Measurements from ENCODE around the gene PKNOX2. TPM values are rescaled to one million over a fixed set of nuclear protein-coding genes. Genes with fewer than 3 reads are reported as not detected.

Gene PKNOX2
- total and polyA plus RNA-seq, 9 of the 15 experiments (the other 6 are each of a cell fraction or from before 2014, with no cell fraction given) = not detected

DNA sequence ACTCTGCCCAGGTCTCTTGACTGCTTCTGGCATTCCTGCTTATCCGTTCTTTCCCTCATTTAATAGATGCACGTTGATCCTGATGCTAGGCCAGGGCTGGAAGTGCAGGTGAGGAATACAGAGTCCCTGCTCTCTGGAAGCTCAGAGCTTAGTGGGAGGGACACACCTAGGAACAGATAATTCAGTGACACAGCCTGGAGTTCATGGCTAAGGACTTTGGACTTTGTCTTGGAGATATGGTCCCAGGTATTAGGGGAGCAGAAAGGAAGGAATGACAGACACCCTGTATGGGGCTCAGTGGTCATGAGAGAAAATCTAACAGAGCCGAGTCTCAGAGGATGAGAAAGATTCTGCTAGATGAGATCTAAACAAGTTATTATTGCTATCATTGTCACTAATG lies 160.6 kb downstream of the PKNOX2 start:
- 0% methylated on average over 3 of the region's 3 CpGs for WGBS (ENCODE audit: insufficient coverage, low coverage, missing lambda C conversion rate)
- no peaks in the 10 kb centered on the region for H4K20me1 ChIP-seq (replicated peaks; ENCODE audit: control insufficient read depth, insufficient read depth, low read length)
- H3K79me2 ChIP-seq (ENCODE audit: control insufficient read depth, insufficient read depth, low read length) = no peaks in the 10 kb centered on the region
- CTCF ChIA-PET (ENCODE audit: low intra/inter-chr PET ratio) = no interaction called here
- no peaks in the 10 kb centered on the region for H3K4me1 ChIP-seq (replicated peaks in 1 of 2; ENCODE audit: control insufficient read depth in 2 of 2, insufficient read depth in 2 of 2, low read length in 2 of 2)
- H3K27me3 ChIP-seq (ENCODE audit: control insufficient read depth in 2 of 2, insufficient read depth in 2 of 2, low read length in 2 of 2) = peaks cover 12 to 46% of the 10 kb centered on the region in 2 experiments; a peak in 4 of 5 replicates
- no peak overlapping the region for H2AFZ ChIP-seq (ENCODE audit: low read depth, low read length)
- POLR2A ChIA-PET = interaction anchor here (0.6 kb wide), 1 partner anchor 1374 kb away, joined by 3 read pairs; no protein-coding TSS in a partner anchor
- BruUV-seq (replicated peaks) = no TSS peak
- intact Hi-C loops (cut with micrococcal nuclease) (no loop called here), in situ Hi-C loops (cut with MboI) (loop anchor here (25.0 kb wide), 1 partner anchor 363 kb away; the partner anchor contains the start of gene CCDC15)
- no peak for FAIRE-seq
- no peak overlapping the region for H3K4me2 ChIP-seq (ENCODE audit: insufficient read depth, low read length)
- TF ChIP-seq RBM39 (optimal IDR thresholded peaks at IDR 0.05; ENCODE audit: low read depth, low read length) = no peak
- TF ChIP-seq RAD21 (CRISPR knock-in tag; conservative IDR thresholded peaks at IDR 0.05 in 1 of 2, IDR thresholded peaks at IDR 0.05 in 1 of 2) = no peak
- TF ChIP-seq, protein P1, sequence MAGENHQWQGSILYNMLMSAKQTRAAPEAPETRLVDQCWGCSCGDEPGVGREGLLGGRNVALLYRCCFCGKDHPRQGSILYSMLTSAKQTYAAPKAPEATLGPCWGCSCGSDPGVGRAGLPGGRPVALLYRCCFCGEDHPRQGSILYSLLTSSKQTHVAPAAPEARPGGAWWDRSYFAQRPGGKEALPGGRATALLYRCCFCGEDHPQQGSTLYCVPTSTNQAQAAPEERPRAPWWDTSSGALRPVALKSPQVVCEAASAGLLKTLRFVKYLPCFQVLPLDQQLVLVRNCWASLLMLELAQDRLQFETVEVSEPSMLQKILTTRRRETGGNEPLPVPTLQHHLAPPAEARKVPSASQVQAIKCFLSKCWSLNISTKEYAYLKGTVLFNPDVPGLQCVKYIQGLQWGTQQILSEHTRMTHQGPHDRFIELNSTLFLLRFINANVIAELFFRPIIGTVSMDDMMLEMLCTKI (IDR thresholded peaks at IDR 0.05; ENCODE audit: partially characterized antibody) = no peak
- TF ChIP-seq POLR2H (tag; IDR thresholded peaks at IDR 0.05; ENCODE audit: low read depth) = no peak
- TF ChIP-seq, protein P2, sequence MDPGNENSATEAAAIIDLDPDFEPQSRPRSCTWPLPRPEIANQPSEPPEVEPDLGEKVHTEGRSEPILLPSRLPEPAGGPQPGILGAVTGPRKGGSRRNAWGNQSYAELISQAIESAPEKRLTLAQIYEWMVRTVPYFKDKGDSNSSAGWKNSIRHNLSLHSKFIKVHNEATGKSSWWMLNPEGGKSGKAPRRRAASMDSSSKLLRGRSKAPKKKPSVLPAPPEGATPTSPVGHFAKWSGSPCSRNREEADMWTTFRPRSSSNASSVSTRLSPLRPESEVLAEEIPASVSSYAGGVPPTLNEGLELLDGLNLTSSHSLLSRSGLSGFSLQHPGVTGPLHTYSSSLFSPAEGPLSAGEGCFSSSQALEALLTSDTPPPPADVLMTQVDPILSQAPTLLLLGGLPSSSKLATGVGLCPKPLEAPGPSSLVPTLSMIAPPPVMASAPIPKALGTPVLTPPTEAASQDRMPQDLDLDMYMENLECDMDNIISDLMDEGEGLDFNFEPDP (CRISPR knock-in tag; IDR thresholded peaks at IDR 0.05) = no peak
- no peak for TF ChIP-seq GTF2F1 (IDR thresholded peaks at IDR 0.05; ENCODE audit: low read depth, low read length)
- no peak overlapping the region for H3K9ac ChIP-seq (ENCODE audit: insufficient read depth in 1 of 2, low read depth in 2 of 2, low read length in 2 of 2)
- no peak overlapping the region for H3K4me3 ChIP-seq
- ATAC-seq = no peak
- no peak overlapping the region for H3K27ac ChIP-seq (ENCODE audit: extremely low read depth, low read depth, low read length)
- no peaks in the 10 kb centered on the region for H3K9me1 ChIP-seq (ENCODE audit: control insufficient read depth, insufficient read depth, low read length)
- H3K36me3 ChIP-seq (ENCODE audit: control insufficient read depth, insufficient read depth, low read length) = no peaks in the 10 kb centered on the region
- no peak for DNase-seq (ENCODE audit: extremely low read depth in 1 of 4, low spot score in 3 of 4)
- H3K9me3 ChIP-seq (replicated peaks; ENCODE audit: control insufficient read depth, insufficient read depth, low read depth, low read length) = no peaks in the 10 kb centered on the region
